Glutamatergic neuron (in vitro differentiated cells): ENCODE results near the gene RPS21. TPM values are rescaled to one million over a fixed set of nuclear protein-coding genes. Genes with fewer than 3 reads are reported as not detected.

Experiments used
- DNase-seq: peaks from one replicate; pipeline ENCODE4 v3.0.0; 2022
- H3K27ac Mint-ChIP-seq: one replicate; pipeline ENCODE4 v1.8.0; 2020; ENCODE audit warnings: mild to moderate bottlenecking, mixed read lengths, inconsistent platforms; ENCODE audit not compliant: unreplicated experiment
- H3K27me3 Mint-ChIP-seq: one replicate; pipeline ENCODE4 v1.8.0; 2020; ENCODE audit warnings: mild to moderate bottlenecking, moderate library complexity, mixed read lengths, inconsistent platforms; ENCODE audit not compliant: unreplicated experiment
- H3K36me3 Mint-ChIP-seq: one replicate; pipeline ENCODE4 v1.8.0; 2020; ENCODE audit warnings: mild to moderate bottlenecking, mixed read lengths, inconsistent platforms; ENCODE audit not compliant: unreplicated experiment
- H3K4me1 Mint-ChIP-seq: one replicate; pipeline ENCODE4 v1.8.0; 2020; ENCODE audit warnings: mild to moderate bottlenecking, low read depth, mixed read lengths, inconsistent platforms; ENCODE audit not compliant: unreplicated experiment
- H3K4me3 Mint-ChIP-seq: one replicate; pipeline ENCODE4 v1.8.0; 2020; ENCODE audit warnings: mild to moderate bottlenecking, mixed read lengths, inconsistent platforms; ENCODE audit not compliant: unreplicated experiment
- H3K9me3 Mint-ChIP-seq: one replicate; pipeline ENCODE4 v1.8.0; 2020; ENCODE audit warnings: mild to moderate bottlenecking, moderate library complexity, mixed read lengths, inconsistent platforms; ENCODE audit not compliant: unreplicated experiment
- total RNA-seq: library from RNA; stranded (reverse); fragmentation: NEBNext Ultra II Directional; extraction: Animal tissue kit (Norgen Biotek cat#: 25700); gene quantifications from one replicate; pipeline ENCODE4 v1.2.1, GENCODE V29; 2021; ENCODE audit not compliant: unreplicated experiment
- TF ChIP-seq, protein P1 (sequence below): fragments of 200-600 bp; sonication (generic); IDR thresholded peaks from one replicate; pipeline ENCODE4 v1.5.0; 2021; ENCODE audit not compliant: partially characterized antibody, unreplicated experiment

Gene RPS21
- total RNA-seq, 1 donor from 2014 or later, result 829 TPM

DNA sequence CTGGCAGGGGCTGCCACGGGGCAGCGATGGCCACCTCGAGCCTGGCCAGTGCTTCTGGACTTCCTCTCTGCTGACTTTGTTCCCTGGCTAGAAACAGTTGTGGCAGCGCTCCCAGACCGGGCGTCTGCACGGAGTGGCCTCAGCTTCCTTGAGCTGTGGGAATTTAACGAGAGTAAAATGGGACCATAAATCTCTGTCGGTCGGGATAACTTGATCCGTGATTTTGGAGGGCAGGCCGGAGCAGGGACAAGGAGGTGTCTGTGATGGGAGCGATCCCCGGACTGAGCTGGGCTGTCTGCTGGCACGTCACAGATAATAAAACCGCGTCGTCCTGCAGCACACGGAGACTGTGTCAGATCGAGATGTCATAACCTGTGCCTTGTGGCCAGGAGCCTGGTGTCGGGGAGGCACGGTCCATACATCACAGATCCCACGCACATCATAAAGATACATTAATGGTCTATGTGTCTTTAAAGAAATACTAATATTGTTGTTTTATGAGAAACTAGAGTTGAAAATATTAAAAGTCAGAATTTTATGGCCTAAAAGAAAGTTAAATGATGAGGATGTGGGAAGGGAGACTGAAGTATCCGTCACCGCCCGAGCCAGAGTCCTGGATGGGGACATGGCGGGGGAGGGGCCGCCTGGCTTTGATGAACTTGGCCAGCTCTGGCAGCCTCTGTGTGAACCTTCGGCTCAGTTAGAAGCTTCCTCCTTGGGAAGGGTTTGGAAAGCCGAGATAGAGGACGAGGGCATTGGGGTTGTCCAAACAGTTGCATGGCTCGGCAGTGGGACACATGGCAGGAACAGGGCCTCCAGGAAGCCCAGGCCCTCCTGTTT, 47.0 kb downstream of the RPS21 start:
- H3K4me1 Mint-ChIP-seq, result peaks cover under 1% of the 10 kb centered on the region
- no peaks in the 10 kb centered on the region for H3K36me3 Mint-ChIP-seq
- no peak overlapping the region for H3K27ac Mint-ChIP-seq
- no peak overlapping the region for H3K4me3 Mint-ChIP-seq
- DNase-seq, result no peak
- peaks cover 9% of the 10 kb centered on the region for H3K27me3 Mint-ChIP-seq
- TF ChIP-seq, protein P1, sequence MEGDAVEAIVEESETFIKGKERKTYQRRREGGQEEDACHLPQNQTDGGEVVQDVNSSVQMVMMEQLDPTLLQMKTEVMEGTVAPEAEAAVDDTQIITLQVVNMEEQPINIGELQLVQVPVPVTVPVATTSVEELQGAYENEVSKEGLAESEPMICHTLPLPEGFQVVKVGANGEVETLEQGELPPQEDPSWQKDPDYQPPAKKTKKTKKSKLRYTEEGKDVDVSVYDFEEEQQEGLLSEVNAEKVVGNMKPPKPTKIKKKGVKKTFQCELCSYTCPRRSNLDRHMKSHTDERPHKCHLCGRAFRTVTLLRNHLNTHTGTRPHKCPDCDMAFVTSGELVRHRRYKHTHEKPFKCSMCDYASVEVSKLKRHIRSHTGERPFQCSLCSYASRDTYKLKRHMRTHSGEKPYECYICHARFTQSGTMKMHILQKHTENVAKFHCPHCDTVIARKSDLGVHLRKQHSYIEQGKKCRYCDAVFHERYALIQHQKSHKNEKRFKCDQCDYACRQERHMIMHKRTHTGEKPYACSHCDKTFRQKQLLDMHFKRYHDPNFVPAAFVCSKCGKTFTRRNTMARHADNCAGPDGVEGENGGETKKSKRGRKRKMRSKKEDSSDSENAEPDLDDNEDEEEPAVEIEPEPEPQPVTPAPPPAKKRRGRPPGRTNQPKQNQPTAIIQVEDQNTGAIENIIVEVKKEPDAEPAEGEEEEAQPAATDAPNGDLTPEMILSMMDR, result no peak
- peaks cover 3% of the 10 kb centered on the region for H3K9me3 Mint-ChIP-seq

DNA sequence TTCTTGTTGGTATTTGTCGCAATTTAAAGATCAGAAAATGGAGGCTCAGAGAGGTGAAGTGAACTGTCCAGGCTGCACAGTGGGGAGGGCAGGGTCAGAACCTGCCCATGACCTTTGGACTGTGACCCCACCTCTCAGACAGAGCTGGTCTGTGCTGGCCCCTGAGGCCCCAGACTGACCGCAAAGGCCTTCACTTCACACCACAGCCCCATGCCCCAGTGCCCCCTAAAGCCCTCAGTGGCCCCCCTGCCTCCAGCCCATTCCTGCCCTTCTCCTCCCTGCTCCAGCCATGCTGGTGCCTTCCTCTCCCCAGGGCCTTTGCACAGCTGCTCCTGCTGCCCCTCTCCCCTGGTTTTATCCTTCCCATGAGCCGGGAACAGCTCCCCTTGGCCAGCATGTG, 49.8 kb downstream of the RPS21 start:
- no peaks in the 10 kb centered on the region for H3K36me3 Mint-ChIP-seq
- no peaks in the 10 kb centered on the region for H3K4me1 Mint-ChIP-seq
- peaks cover 4% of the 10 kb centered on the region for H3K9me3 Mint-ChIP-seq
- H3K27me3 Mint-ChIP-seq, result peaks cover 6% of the 10 kb centered on the region
- H3K27ac Mint-ChIP-seq, result no peak overlapping the region
- DNase-seq, result no peak
- TF ChIP-seq, protein P1, result no peak
- H3K4me3 Mint-ChIP-seq, result no peak overlapping the region

DNA sequence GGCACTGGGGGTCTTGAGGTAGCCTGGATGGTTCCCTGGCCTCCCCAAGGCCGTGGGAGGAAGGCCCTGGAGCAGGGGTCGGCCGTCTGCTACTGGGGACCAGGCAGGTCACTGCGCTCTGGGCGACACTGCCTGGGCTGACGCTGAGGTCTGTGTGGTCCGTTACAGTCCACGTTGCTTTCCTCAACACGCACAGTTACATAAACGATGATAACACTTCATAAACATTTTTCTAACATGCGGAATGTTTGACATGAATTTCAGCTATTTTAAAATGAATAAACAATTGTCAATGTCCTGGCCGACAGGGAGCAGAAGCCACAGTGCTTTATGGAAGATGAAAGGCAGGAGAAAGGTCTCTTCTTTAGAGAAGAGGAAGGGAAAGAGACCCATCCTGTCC, 50.6 kb downstream of the RPS21 start:
- H3K9me3 Mint-ChIP-seq, result peaks cover 4% of the 10 kb centered on the region
- no peak for DNase-seq
- peak overlapping the region; percentile 18 for H3K27ac Mint-ChIP-seq
- no peak overlapping the region for H3K4me3 Mint-ChIP-seq
- no peaks in the 10 kb centered on the region for H3K36me3 Mint-ChIP-seq
- H3K4me1 Mint-ChIP-seq, result no peaks in the 10 kb centered on the region
- TF ChIP-seq, protein P1, result no peak
- peaks cover 6% of the 10 kb centered on the region for H3K27me3 Mint-ChIP-seq

DNA sequence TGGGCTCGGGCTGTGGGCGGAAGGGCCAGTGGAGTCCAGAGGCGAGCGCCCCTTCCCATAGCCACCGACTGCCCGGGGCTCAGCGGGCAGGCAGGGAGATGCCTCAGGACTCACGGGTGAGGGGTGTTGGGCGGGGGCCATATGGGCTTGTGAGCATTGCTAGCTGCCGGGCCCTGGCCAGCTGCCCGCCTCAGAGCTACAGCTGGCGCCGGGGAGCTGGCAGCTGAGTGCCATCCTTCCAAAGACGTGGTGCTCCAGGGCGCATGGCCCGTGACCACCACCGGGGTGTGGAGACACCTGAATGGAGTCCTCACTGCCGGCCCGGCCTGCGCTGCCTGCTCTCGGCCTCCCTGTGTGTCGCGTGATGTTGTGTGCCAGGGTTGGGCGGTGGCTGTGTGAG, 51.0 kb downstream of the RPS21 start:
- Mint-ChIP-seq H3K9me3 (peaks cover 4% of the 10 kb centered on the region), H3K4me3 (no peak overlapping the region), H3K27ac (no peak overlapping the region), H3K27me3 (peaks cover 6% of the 10 kb centered on the region), H3K4me1 (no peaks in the 10 kb centered on the region), H3K36me3 (no peaks in the 10 kb centered on the region)
- no peak for DNase-seq
- TF ChIP-seq, protein P1, result peak; percentile 49

Other genes with a start within 250 kb of the RPS21 start
- gene PSMA7, start 243.7 kb upstream of the RPS21 start, total RNA-seq, result 289 TPM
- gene SS18L1, start 243.3 kb upstream of the RPS21 start, total RNA-seq, result 50.4 TPM
- 27.1 TPM for gene MTG2, start 204.1 kb upstream of the RPS21 start, total RNA-seq
- 13.7 TPM for gene HRH3, start 166.8 kb upstream of the RPS21 start, total RNA-seq
- gene OSBPL2, start 148.6 kb upstream of the RPS21 start, total RNA-seq, result 42.6 TPM
- gene ADRM1, start 84.1 kb upstream of the RPS21 start, total RNA-seq, result 74.8 TPM
- 724 TPM for gene LAMA5, start 19.8 kb upstream of the RPS21 start, total RNA-seq
- gene CABLES2, start 20.2 kb downstream of the RPS21 start, total RNA-seq, result 25.3 TPM
- not detected for gene RBBP8NL, start 40.4 kb downstream of the RPS21 start, total RNA-seq
- gene GATA5, start 88.9 kb downstream of the RPS21 start, total RNA-seq, result 1.3 TPM